Activated CD8-positive, alpha-beta T cell treated with anti-CD3 and anti-CD28 coated beads, Interleukin-2, amount 10 ng/mL, durations not matched to agents 7 days and 5 days (primary cell): ENCODE data around the gene PROKR2. TPM values are rescaled to one million over a fixed set of nuclear protein-coding genes. Genes with fewer than 3 reads are reported as not detected.

ENCODE experiments used
- ATAC-seq: fragments of 150-1000 bp; cut with Tn5 transposase; one replicate; pipeline ENCODE4 v1.10.0; 2021; ENCODE audit warnings: moderate library complexity
- CTCF ChIA-PET: fragments of 350-600 bp; sonication (Branson Sonifier 250); formaldehyde crosslinking; loops from one replicate; lab custom pipeline; 2021; ENCODE audit warnings: antibody characterized with exemption; lab: Charles Lee
- POLR2A ChIA-PET: fragments of 350-600 bp; sonication (Branson Sonifier 250); formaldehyde crosslinking; loops from one replicate; lab custom pipeline; 2021; ENCODE audit warnings: antibody characterized with exemption; lab: Charles Lee
- DNase-seq: peaks from one replicate; pipeline ENCODE4 v3.0.0-alpha.2; 2020
- H3K27ac Mint-ChIP-seq: one replicate; pipeline ENCODE4 v1.8.0; 2021; ENCODE audit warnings: mild to moderate bottlenecking, mixed read lengths
- H3K27me3 Mint-ChIP-seq: one replicate; pipeline ENCODE4 v1.8.0; 2021; ENCODE audit warnings: low read depth, mixed read lengths
- H3K36me3 Mint-ChIP-seq: one replicate; pipeline ENCODE4 v1.8.0; 2021; ENCODE audit warnings: low read depth, mixed read lengths
- H3K4me1 Mint-ChIP-seq: one replicate; pipeline ENCODE4 v1.8.0; 2021; ENCODE audit warnings: low read depth, mixed read lengths
- H3K4me3 Mint-ChIP-seq: one replicate; pipeline ENCODE4 v1.8.0; 2021; ENCODE audit warnings: mild to moderate bottlenecking, mixed read lengths
- H3K9me3 Mint-ChIP-seq: one replicate; pipeline ENCODE4 v1.8.0; 2022; ENCODE audit warnings: mixed read lengths; ENCODE audit not compliant: insufficient read depth
- total RNA-seq, 2 experiments: library from RNA; stranded (reverse); gene quantifications; one replicate each; pipeline ENCODE4 v1.2.3, GENCODE V29; 2021

PROKR2 gene
- not detected for total RNA-seq

GRCh38 chr20:5316188-5317158 lies at the start of gene PROKR2:
TSS of gene PROKR2 (minus strand) at chr20:5316954. CDS start at chr20:5314369, 2,585 bp downstream.
- ChIA-PET POLR2A (no interaction called here), CTCF (interaction anchor here (0.7 kb wide), 1 partner anchor 131 kb away, joined by 3 read pairs; no protein-coding TSS in a partner anchor)
- ATAC-seq, result peak; percentile 47
- H3K27ac Mint-ChIP-seq, result no peak within 1 kb of the TSS
- peak; percentile 28 for DNase-seq
- no peaks in the 10 kb centered on the region for H3K36me3 Mint-ChIP-seq
- H3K9me3 Mint-ChIP-seq, result no peaks in the 10 kb centered on the region
- peaks cover 49% of the 10 kb centered on the region for H3K27me3 Mint-ChIP-seq
- peaks cover 3% of the 10 kb centered on the region for H3K4me1 Mint-ChIP-seq
- peak within 1 kb of the TSS; percentile 18 for H3K4me3 Mint-ChIP-seq

GRCh38 chr20:5364997-5365597 lies 48.3 kb upstream of the PROKR2 start:
- Mint-ChIP-seq H3K27me3 (peaks cover 10% of the 10 kb centered on the region), H3K27ac (no peak overlapping the region), H3K36me3 (no peaks in the 10 kb centered on the region), H3K9me3 (peaks cover 6% of the 10 kb centered on the region), H3K4me3 (no peak overlapping the region), H3K4me1 (no peaks in the 10 kb centered on the region)
- POLR2A ChIA-PET, result interaction anchor here (0.6 kb wide), 1 partner anchor 563 kb away, joined by 3 read pairs; no protein-coding TSS in a partner anchor
- CTCF ChIA-PET, result no interaction called here
- ATAC-seq (no peak), DNase-seq (no peak)

- H3K4me1 Mint-ChIP-seq, result no peaks in the 10 kb centered on the region
- ChIA-PET POLR2A (interaction anchor here (0.6 kb wide), 1 partner anchor 562 kb away, joined by 3 read pairs; no protein-coding TSS in a partner anchor), CTCF (no interaction called here)
- no peak overlapping the region for H3K4me3 Mint-ChIP-seq
- ATAC-seq, result no peak
- peaks cover 6% of the 10 kb centered on the region for H3K9me3 Mint-ChIP-seq
- DNase-seq, result no peak
- H3K36me3 Mint-ChIP-seq, result no peaks in the 10 kb centered on the region
- H3K27ac Mint-ChIP-seq, result no peak overlapping the region
- peaks cover 10% of the 10 kb centered on the region for H3K27me3 Mint-ChIP-seq
Measured at GRCh38 chr20:5364136-5364821, 47.5 kb upstream of the PROKR2 start.

GRCh38 chr20:5362771-5363170 lies 46.0 kb upstream of the PROKR2 start:
- CTCF ChIA-PET, result no interaction called here
- ATAC-seq (no peak), DNase-seq (no peak)
- H3K4me1 Mint-ChIP-seq, result no peaks in the 10 kb centered on the region
- no peak overlapping the region for H3K4me3 Mint-ChIP-seq
- no peak overlapping the region for H3K27ac Mint-ChIP-seq
- peaks cover 6% of the 10 kb centered on the region for H3K9me3 Mint-ChIP-seq
- H3K36me3 Mint-ChIP-seq, result no peaks in the 10 kb centered on the region
- POLR2A ChIA-PET, result no interaction called here
- H3K27me3 Mint-ChIP-seq, result peaks cover 10% of the 10 kb centered on the region

- ATAC-seq (no peak), DNase-seq (no peak)
- ChIA-PET POLR2A (no interaction called here), CTCF (no interaction called here)
- no peaks in the 10 kb centered on the region for H3K4me1 Mint-ChIP-seq
- no peak overlapping the region for H3K27ac Mint-ChIP-seq
- peaks cover 6% of the 10 kb centered on the region for H3K9me3 Mint-ChIP-seq
- H3K4me3 Mint-ChIP-seq, result no peak overlapping the region
- H3K36me3 Mint-ChIP-seq, result no peaks in the 10 kb centered on the region
- H3K27me3 Mint-ChIP-seq, result peaks cover 9% of the 10 kb centered on the region
Measured at GRCh38 chr20:5361176-5361575, 44.4 kb upstream of the PROKR2 start.

- H3K36me3 Mint-ChIP-seq, result no peaks in the 10 kb centered on the region
- H3K27ac Mint-ChIP-seq, result no peak overlapping the region
- H3K27me3 Mint-ChIP-seq, result peaks cover 4% of the 10 kb centered on the region
- ChIA-PET POLR2A (no interaction called here), CTCF (no interaction called here)
- DNase-seq (no peak), ATAC-seq (no peak)
- H3K4me3 Mint-ChIP-seq, result no peak overlapping the region
- H3K9me3 Mint-ChIP-seq, result no peaks in the 10 kb centered on the region
- no peaks in the 10 kb centered on the region for H3K4me1 Mint-ChIP-seq
Measured at GRCh38 chr20:5357946-5358345, 41.2 kb upstream of the PROKR2 start.

GRCh38 chr20:5356941-5357340 lies 40.2 kb upstream of the PROKR2 start:
- Mint-ChIP-seq H3K27me3 (peaks cover 4% of the 10 kb centered on the region), H3K4me3 (no peak overlapping the region), H3K4me1 (no peaks in the 10 kb centered on the region), H3K36me3 (no peaks in the 10 kb centered on the region), H3K27ac (no peak overlapping the region), H3K9me3 (no peaks in the 10 kb centered on the region)
- ChIA-PET CTCF (no interaction called here), POLR2A (no interaction called here)
- no peak for DNase-seq
- no peak for ATAC-seq

GRCh38 chr20:5354901-5355300 lies 38.1 kb upstream of the PROKR2 start:
- ATAC-seq (no peak), DNase-seq (no peak)
- H3K4me1 Mint-ChIP-seq, result no peaks in the 10 kb centered on the region
- no peak overlapping the region for H3K4me3 Mint-ChIP-seq
- no peak overlapping the region for H3K27ac Mint-ChIP-seq
- peaks cover 2% of the 10 kb centered on the region for H3K27me3 Mint-ChIP-seq
- no peaks in the 10 kb centered on the region for H3K36me3 Mint-ChIP-seq
- no peaks in the 10 kb centered on the region for H3K9me3 Mint-ChIP-seq
- ChIA-PET POLR2A (no interaction called here), CTCF (no interaction called here)

GRCh38 chr20:5353624-5354496 lies 37.1 kb upstream of the PROKR2 start:
- Mint-ChIP-seq H3K27me3 (peaks cover 2% of the 10 kb centered on the region), H3K4me1 (no peaks in the 10 kb centered on the region), H3K27ac (no peak overlapping the region), H3K9me3 (no peaks in the 10 kb centered on the region), H3K36me3 (no peaks in the 10 kb centered on the region), H3K4me3 (no peak overlapping the region)
- POLR2A ChIA-PET, result no interaction called here
- ATAC-seq (no peak), DNase-seq (no peak)
- CTCF ChIA-PET, result no interaction called here

GRCh38 chr20:5349448-5349847 lies 32.7 kb upstream of the PROKR2 start:
- no peaks in the 10 kb centered on the region for H3K36me3 Mint-ChIP-seq
- no peak overlapping the region for H3K4me3 Mint-ChIP-seq
- CTCF ChIA-PET, result no interaction called here
- POLR2A ChIA-PET, result no interaction called here
- no peaks in the 10 kb centered on the region for H3K4me1 Mint-ChIP-seq
- ATAC-seq (no peak), DNase-seq (no peak)
- no peak overlapping the region for H3K27ac Mint-ChIP-seq
- no peaks in the 10 kb centered on the region for H3K27me3 Mint-ChIP-seq
- H3K9me3 Mint-ChIP-seq, result no peaks in the 10 kb centered on the region

GRCh38 chr20:5342021-5342420 lies 25.3 kb upstream of the PROKR2 start:
- ATAC-seq, result no peak
- Mint-ChIP-seq H3K4me3 (no peak overlapping the region), H3K36me3 (no peaks in the 10 kb centered on the region), H3K27me3 (peaks cover 15% of the 10 kb centered on the region), H3K9me3 (no peaks in the 10 kb centered on the region), H3K27ac (no peak overlapping the region), H3K4me1 (no peaks in the 10 kb centered on the region)
- ChIA-PET CTCF (no interaction called here), POLR2A (no interaction called here)
- no peak for DNase-seq
